ENCODE measurements around the gene APBB2.

DNA sequence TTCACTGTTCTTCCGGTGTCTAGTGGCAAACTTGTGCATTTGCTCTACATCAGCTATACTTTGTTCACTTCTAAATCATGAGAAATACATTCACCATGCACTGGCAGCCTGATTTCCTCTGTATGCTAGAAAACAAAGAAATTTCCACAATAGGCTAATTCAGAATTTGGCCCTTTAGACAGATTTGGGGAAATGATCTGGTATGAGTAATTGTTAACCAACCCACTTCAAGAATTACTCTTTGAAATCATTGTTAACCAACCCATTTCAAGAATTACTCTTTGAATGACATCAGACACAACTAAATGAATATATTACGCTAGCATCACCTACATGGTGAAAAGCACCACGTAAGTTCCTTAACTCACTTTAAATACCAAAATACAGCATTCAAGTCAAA, 14.6 kb downstream of the APBB2 start:
- TF ChIP-seq YY1 (IDR thresholded peaks at IDR 0.05; ENCODE audit: insufficient read depth, insufficient read length) (no peak), ZNF274 (IDR thresholded peaks at IDR 0.05; ENCODE audit: low read depth, low read length) (no peak)
